Activated T-helper 1 cell treated with anti-CD3 and anti-CD28 coated beads, Interleukin-12 subunit alpha, Interleukin-12 subunit beta, Interleukin-2, Interleukin-4 antibody, amounts not matched to agents 30 ng/mL and 10 ng/mL and 1 ng/mL, durations not matched to agents 14 hours and 24 hours and 36 hours (primary cell): Measurements from ENCODE around the gene PTPRA. TPM values are rescaled to one million over a fixed set of nuclear protein-coding genes. Genes with fewer than 3 reads are reported as not detected.

ENCODE experiments used
- DNase-seq: peaks from one replicate; pipeline ENCODE4 v3.0.0; 2021; ENCODE audit warnings: low spot score
- H3K27ac Mint-ChIP-seq: one replicate; pipeline ENCODE4 v1.8.0; 2021; ENCODE audit warnings: mild to moderate bottlenecking, mixed read lengths
- H3K27me3 Mint-ChIP-seq: one replicate; pipeline ENCODE4 v1.8.0; 2022; ENCODE audit warnings: mild to moderate bottlenecking, moderate library complexity, mixed read lengths; ENCODE audit not compliant: insufficient read depth
- H3K36me3 Mint-ChIP-seq: one replicate; pipeline ENCODE4 v1.8.0; 2021; ENCODE audit warnings: low read depth, mixed read lengths
- H3K4me1 Mint-ChIP-seq: one replicate; pipeline ENCODE4 v1.8.0; 2021; ENCODE audit warnings: low read depth, mixed read lengths
- H3K4me3 Mint-ChIP-seq: one replicate; pipeline ENCODE4 v1.8.0; 2021; ENCODE audit warnings: mild to moderate bottlenecking, moderate library complexity, mixed read lengths
- H3K9me3 Mint-ChIP-seq: one replicate; pipeline ENCODE4 v1.8.0; 2021; ENCODE audit warnings: mixed read lengths
- intact Hi-C: fragments of 100-400 bp; cut with micrococcal nuclease; formaldehyde crosslinking; loops from one replicate; pipeline ENCODE4 v1.15.1; 2024
- total RNA-seq: library from RNA; stranded (reverse); gene quantifications from 2 replicates; pipeline ENCODE4 v1.2.3, GENCODE V29; 2022

The PTPRA gene
- total RNA-seq, 1 donor from 2014 or later = 67.5 TPM

GRCh38 chr20:2838847-2839671 is 34.2 kb upstream of the PTPRA start:
- no peak for DNase-seq
- Mint-ChIP-seq H3K27ac (peak overlapping the region; percentile 88), H3K4me3 (peak overlapping the region; percentile 83), H3K27me3 (no peaks in the 10 kb centered on the region), H3K4me1 (peaks cover 20% of the 10 kb centered on the region), H3K9me3 (no peaks in the 10 kb centered on the region), H3K36me3 (peaks cover 19% of the 10 kb centered on the region)
- intact Hi-C loops = no loop called here

GRCh38 chr20:2839732-2840137 is 33.5 kb upstream of the PTPRA start:
- Mint-ChIP-seq H3K9me3 (no peaks in the 10 kb centered on the region), H3K27ac (peak overlapping the region; percentile 88), H3K27me3 (no peaks in the 10 kb centered on the region), H3K4me1 (peaks cover 27% of the 10 kb centered on the region), H3K4me3 (peak overlapping the region; percentile 83), H3K36me3 (peaks cover 24% of the 10 kb centered on the region)
- intact Hi-C loops = loop anchor here (1.0 kb wide), 2 partner anchors 7 to 34 kb away; partner anchors contain the start of gene PTPRA
- DNase-seq = no peak

- peak within 1 kb of the TSS; percentile 88 for H3K27ac Mint-ChIP-seq
- DNase-seq = peak; percentile 86
- peaks cover 32% of the 10 kb centered on the region for H3K4me1 Mint-ChIP-seq
- H3K4me3 Mint-ChIP-seq = peak within 1 kb of the TSS; percentile 92
- intact Hi-C loops = loop anchor here (1.0 kb wide), 2 partner anchors 8 to 33 kb away; partner anchors contain the start of gene PTPRA
- H3K36me3 Mint-ChIP-seq = peaks cover 26% of the 10 kb centered on the region
- no peaks in the 10 kb centered on the region for H3K9me3 Mint-ChIP-seq
- H3K27me3 Mint-ChIP-seq = no peaks in the 10 kb centered on the region
These were observed 32.9 kb upstream of the PTPRA start, which contains the start of the genes PCED1A and VPS16 for GRCh38 chr20:2840138-2840966. Gene PCED1A, minus strand, starts transcription at chr20:2840655. Its CDS starts 743 bp downstream, at chr20:2839912. Gene VPS16, plus strand, starts transcription at chr20:2840745. Its CDS starts 30 bp downstream, at chr20:2840775.

- H3K9me3 Mint-ChIP-seq = no peaks in the 10 kb centered on the region
- peak overlapping the region; percentile 92 for H3K4me3 Mint-ChIP-seq
- H3K27me3 Mint-ChIP-seq = no peaks in the 10 kb centered on the region
- peaks cover 32% of the 10 kb centered on the region for H3K4me1 Mint-ChIP-seq
- peak; percentile 35 for DNase-seq
- peak overlapping the region; percentile 82 for H3K27ac Mint-ChIP-seq
- H3K36me3 Mint-ChIP-seq = peaks cover 26% of the 10 kb centered on the region
- intact Hi-C loops = loop anchor here (1.0 kb wide), 2 partner anchors 9 to 32 kb away; partner anchors contain the start of gene PTPRA
These were observed 32.2 kb upstream of the PTPRA start for GRCh38 chr20:2840967-2841531.

GRCh38 chr20:2845607-2846006 is 27.7 kb upstream of the PTPRA start:
- H3K27me3 Mint-ChIP-seq = no peaks in the 10 kb centered on the region
- intact Hi-C loops = no loop called here

GRCh38 chr20:2846698-2847097 is 26.6 kb upstream of the PTPRA start:
- DNase-seq = no peak

More at GRCh38 chr20:2845607-2846006, 27.7 kb upstream of the PTPRA start:
- H3K9me3 Mint-ChIP-seq = no peaks in the 10 kb centered on the region
- DNase-seq = no peak
- H3K27ac Mint-ChIP-seq = no peak overlapping the region
- H3K36me3 Mint-ChIP-seq = peaks cover 19% of the 10 kb centered on the region
- no peak overlapping the region for H3K4me3 Mint-ChIP-seq
- H3K4me1 Mint-ChIP-seq = peaks cover 24% of the 10 kb centered on the region

GRCh38 chr20:2847802-2848201 is 25.5 kb upstream of the PTPRA start:
- Mint-ChIP-seq H3K27me3 (no peaks in the 10 kb centered on the region), H3K4me3 (no peak overlapping the region), H3K27ac (no peak overlapping the region), H3K4me1 (peaks cover 31% of the 10 kb centered on the region), H3K36me3 (peaks cover 19% of the 10 kb centered on the region), H3K9me3 (no peaks in the 10 kb centered on the region)
- intact Hi-C loops = no loop called here
- DNase-seq = no peak

More at GRCh38 chr20:2846698-2847097, 26.6 kb upstream of the PTPRA start:
- H3K4me3 Mint-ChIP-seq = no peak overlapping the region
- peaks cover 19% of the 10 kb centered on the region for H3K36me3 Mint-ChIP-seq
- H3K4me1 Mint-ChIP-seq = peaks cover 20% of the 10 kb centered on the region
- no peaks in the 10 kb centered on the region for H3K9me3 Mint-ChIP-seq
- H3K27me3 Mint-ChIP-seq = no peaks in the 10 kb centered on the region
- no peak overlapping the region for H3K27ac Mint-ChIP-seq
- intact Hi-C loops = no loop called here

- Mint-ChIP-seq H3K27ac (no peak overlapping the region), H3K4me1 (peaks cover 25% of the 10 kb centered on the region), H3K36me3 (peaks cover 13% of the 10 kb centered on the region), H3K4me3 (no peak overlapping the region), H3K9me3 (no peaks in the 10 kb centered on the region), H3K27me3 (no peaks in the 10 kb centered on the region)
- no peak for DNase-seq
- intact Hi-C loops = no loop called here
These were observed 23.8 kb upstream of the PTPRA start for GRCh38 chr20:2849529-2849928.

GRCh38 chr20:2851086-2851485 is 22.2 kb upstream of the PTPRA start:
- H3K4me1 Mint-ChIP-seq = peaks cover 18% of the 10 kb centered on the region
- no peaks in the 10 kb centered on the region for H3K9me3 Mint-ChIP-seq
- no peak for DNase-seq
- no peak overlapping the region for H3K27ac Mint-ChIP-seq
- no peak overlapping the region for H3K4me3 Mint-ChIP-seq
- intact Hi-C loops = loop anchor here (10.0 kb wide), 1 partner anchor 136 kb away; no protein-coding TSS in a partner anchor
- H3K36me3 Mint-ChIP-seq = peaks cover 9% of the 10 kb centered on the region
- H3K27me3 Mint-ChIP-seq = no peaks in the 10 kb centered on the region

GRCh38 chr20:2858591-2858990 is 14.7 kb upstream of the PTPRA start:
- Mint-ChIP-seq H3K27ac (no peak overlapping the region), H3K27me3 (no peaks in the 10 kb centered on the region), H3K4me1 (no peaks in the 10 kb centered on the region), H3K36me3 (peaks cover 7% of the 10 kb centered on the region), H3K4me3 (no peak overlapping the region), H3K9me3 (no peaks in the 10 kb centered on the region)
- intact Hi-C loops = loop anchor here (10.0 kb wide), 1 partner anchor 144 kb away; no protein-coding TSS in a partner anchor
- DNase-seq = no peak

- Mint-ChIP-seq H3K4me3 (no peak overlapping the region), H3K9me3 (no peaks in the 10 kb centered on the region), H3K4me1 (no peaks in the 10 kb centered on the region), H3K27me3 (no peaks in the 10 kb centered on the region), H3K27ac (no peak overlapping the region), H3K36me3 (peaks cover 8% of the 10 kb centered on the region)
- no peak for DNase-seq
- intact Hi-C loops = loop anchor here (10.0 kb wide), 1 partner anchor 145 kb away; no protein-coding TSS in a partner anchor
These were observed 13.8 kb upstream of the PTPRA start for GRCh38 chr20:2859330-2860121.

GRCh38 chr20:2864626-2865025 is 8.7 kb upstream of the PTPRA start:
- Mint-ChIP-seq H3K4me1 (peaks cover 18% of the 10 kb centered on the region), H3K4me3 (no peak overlapping the region), H3K36me3 (peaks cover 24% of the 10 kb centered on the region), H3K9me3 (no peaks in the 10 kb centered on the region), H3K27ac (no peak overlapping the region), H3K27me3 (no peaks in the 10 kb centered on the region)
- DNase-seq = no peak
- intact Hi-C loops = no loop called here
